K562 (cell line): ENCODE results near the gene KIF6. TPM values are rescaled to one million over a fixed set of nuclear protein-coding genes. Genes with fewer than 3 reads are reported as not detected.
"Not testable (repeated sequence)": the region's sequence is repeated elsewhere in the genome, so short reads cannot be mapped to it uniquely, and the experiment has no call there.

Experiments
- ATAC-seq: fragments of 200-7000 bp; cut with Tn5 transposase; 3 replicates; pipeline ENCODE4 v1.9.1; 2020; ENCODE audit warnings: moderate library complexity
- BruUV-seq: library from RNA; stranded (reverse); fragments of 400-500 nt; replicated peaks from 2 replicates; lab custom pipeline; 2021; lab: Mats Ljungman, UMichigan
- CTCF ChIA-PET: fragments of 300-600 bp; formaldehyde crosslinking; extraction: SDS; loops from one replicate; lab custom pipeline; 2021; ENCODE audit warnings: low intra/inter-chr PET ratio; lab: Yijun Ruan, JAX
- POLR2A ChIA-PET: fragments of 300-600, 350-650 bp; sonication (Branson Sonifier 250); formaldehyde crosslinking; extraction: SDS; loops from one replicate; lab custom pipeline; 2021; ENCODE audit warnings: antibody characterized with exemption, inconsistent platforms; lab: Yijun Ruan, JAX
- DNase-seq, 4 experiments: peaks; one replicate each; pipeline versions ENCODE4 v3.0.0 to v3.0.0-alpha.2; 2011 to 2018; ENCODE audit warnings: low spot score in 3 of 4, mixed read lengths in 3 of 4; ENCODE audit errors: extremely low read depth in 1 of 4
- FAIRE-seq: peaks from 2 replicates; lab custom pipeline; 2011; peaks lifted over from hg19 to GRCh38; lab: Jason Lieb, UNC
- H2AFZ ChIP-seq: 2 replicates; pipeline ENCODE4 v1.6.0; 2011; ENCODE audit warnings: low read depth, low read length, control low read depth, inconsistent platforms
- H3K27ac ChIP-seq: fragments of 200-600 bp; 3 replicates; pipeline ENCODE4 v1.8.0; 2011; ENCODE audit warnings: low read depth, mild to moderate bottlenecking, control low read depth, inconsistent platforms, low read length, moderate library complexity, mixed read lengths; ENCODE audit errors: extremely low read depth
- H3K27me3 ChIP-seq, 2 experiments: fragments of 300-600 bp in 1 of 2; 2 replicates in 1 of 2; 3 replicates in 1 of 2; pipeline versions ENCODE4 v1.6.0 to v1.8.0; 2011; ENCODE audit warnings: inconsistent platforms in 2 of 2, low read length in 2 of 2, mild to moderate bottlenecking in 1 of 2, mixed read lengths in 1 of 2, moderate library complexity in 1 of 2; ENCODE audit not compliant: control insufficient read depth in 2 of 2, insufficient read depth in 2 of 2
- H3K36me3 ChIP-seq: fragments of 300-600 bp; 3 replicates; pipeline ENCODE4 v1.8.0; 2011; ENCODE audit warnings: mild to moderate bottlenecking, low read length, inconsistent platforms; ENCODE audit not compliant: control insufficient read depth, insufficient read depth
- H3K4me1 ChIP-seq, 2 experiments: fragments of 200-600 bp in 1 of 2; replicated peaks in 1 of 2; 2 replicates in 1 of 2; 3 replicates in 1 of 2; pipeline versions ENCODE4 v1.5.1 to v1.8.0; 2011; ENCODE audit warnings: inconsistent platforms in 2 of 2, low read length in 2 of 2, mild to moderate bottlenecking in 1 of 2, mixed read lengths in 1 of 2, moderate library complexity in 1 of 2; ENCODE audit not compliant: control insufficient read depth in 2 of 2, insufficient read depth in 2 of 2
- H3K4me2 ChIP-seq: 2 replicates; pipeline ENCODE4 v1.6.1; 2011; ENCODE audit warnings: low read length, control low read depth, inconsistent platforms, mixed read lengths; ENCODE audit not compliant: insufficient read depth
- H3K4me3 ChIP-seq: fragments of 200-600 bp; sonication (generic), shearing (Covaris generic); 2 replicates; pipeline ENCODE4 v1.5.1; 2016; ENCODE audit warnings: control low read depth, inconsistent platforms
- H3K79me2 ChIP-seq: fragments of 200-600 bp; 3 replicates; pipeline ENCODE4 v1.8.0; 2011; ENCODE audit warnings: low read length, inconsistent platforms; ENCODE audit not compliant: control insufficient read depth, insufficient read depth
- H3K9ac ChIP-seq, 2 experiments: 2 replicates each; pipeline versions ENCODE4 v1.6.0 to v1.6.1; 2011; ENCODE audit warnings: low read depth in 2 of 2, low read length in 2 of 2, control low read depth in 1 of 2, inconsistent platforms in 1 of 2, mild to moderate bottlenecking in 1 of 2, mixed read lengths in 1 of 2; ENCODE audit not compliant: insufficient read depth in 1 of 2
- H3K9me1 ChIP-seq: one replicate; pipeline ENCODE4 v1.6.0; 2011; ENCODE audit warnings: inconsistent platforms, mild to moderate bottlenecking, low read length, moderate library complexity; ENCODE audit not compliant: control insufficient read depth, insufficient read depth
- H3K9me3 ChIP-seq: replicated peaks from 2 replicates; pipeline ENCODE4 v1.5.1; 2011; ENCODE audit warnings: low read depth, low read length, inconsistent platforms; ENCODE audit not compliant: control insufficient read depth, insufficient read depth
- H4K20me1 ChIP-seq: replicated peaks from 2 replicates; pipeline ENCODE4 v1.6.1; 2011; ENCODE audit warnings: low read length, inconsistent platforms, mixed read lengths; ENCODE audit not compliant: control insufficient read depth, insufficient read depth
- MAZ ChIP-seq, 2 experiments: fragments of 450-650 bp in 1 of 2; sonication (generic) in 1 of 2; formaldehyde crosslinking; IDR thresholded peaks in 1 of 2; conservative IDR thresholded peaks in 1 of 2; 2 replicates each; pipeline versions ENCODE4 v1.4.0 to v1.5.0; 2020; ENCODE audit warnings: mild to moderate bottlenecking in 1 of 2, missing genetic modification reagents in 1 of 2
- ZNF146 ChIP-seq: IDR thresholded peaks from one replicate; pipeline ENCODE4 v1.6.1; 2018; ENCODE audit warnings: missing compliant biosample characterization; ENCODE audit not compliant: unreplicated experiment
- ZNF354B ChIP-seq: fragments of 250-450 bp; sonication (Bioruptor Pico); IDR thresholded peaks from 2 replicates; pipeline ENCODE4 v1.4.0; 2020
- WGBS: fragments of 100-300 bp; shearing (Covaris generic); methylation state at CpG from one replicate; pipeline ENCODE4 v1.1.6; 2016; ENCODE audit warnings: low coverage, mixed read lengths; ENCODE audit not compliant: insufficient coverage; ENCODE audit errors: missing lambda C conversion rate; 5-methylcytosine and 5-hydroxymethylcytosine counted together
- in situ Hi-C: fragments of 300-500 bp; cut with MboI; formaldehyde crosslinking; loops from 4 replicates; pipeline ENCODE4 v1.15.0; 2018; ENCODE audit warnings: inconsistent platforms, mixed read lengths
- intact Hi-C: fragments of 100-400 bp; cut with micrococcal nuclease; formaldehyde crosslinking; loops from 2 replicates; pipeline ENCODE4 v1.14.2; 2022
- polyA plus RNA-seq, 8 experiments: library from polyadenylated mRNA; depleted of rRNA in 4 of 8; stranded (reverse) in 5 of 8; unstranded in 3 of 8; fragments of >200 nt; fragmentation: Nextera tagmentation in 2 of 8; fragmentation: Illumina TruSeq in 1 of 8; extraction: Ambion mirVana in 2 of 8; extraction: Trizol in 1 of 8; gene quantifications; 2 replicates each; pipeline versions ENCODE4 v1.2.1 to v1.2.3, GENCODE V29; 2011 to 2014; ENCODE audit warnings: inconsistent platforms in 1 of 8, missing spikeins in 1 of 8
- total RNA-seq, 7 experiments: library from RNA; depleted of rRNA in 6 of 7; stranded (reverse); fragments of >200 nt in 6 of 7; fragmentation: Illumina TruSeq in 2 of 7; extraction: Trizol in 2 of 7; gene quantifications; 2 replicates each; pipeline versions ENCODE4 v1.2.1 to v1.2.3, GENCODE V29; 2011 to 2021; ENCODE audit warnings: low replicate concordance in 1 of 7

KIF6 gene
- total and polyA plus RNA-seq, 9 of the 15 experiments (the other 6 are each of a cell fraction or from before 2014, with no cell fraction given), result not detected

DNA sequence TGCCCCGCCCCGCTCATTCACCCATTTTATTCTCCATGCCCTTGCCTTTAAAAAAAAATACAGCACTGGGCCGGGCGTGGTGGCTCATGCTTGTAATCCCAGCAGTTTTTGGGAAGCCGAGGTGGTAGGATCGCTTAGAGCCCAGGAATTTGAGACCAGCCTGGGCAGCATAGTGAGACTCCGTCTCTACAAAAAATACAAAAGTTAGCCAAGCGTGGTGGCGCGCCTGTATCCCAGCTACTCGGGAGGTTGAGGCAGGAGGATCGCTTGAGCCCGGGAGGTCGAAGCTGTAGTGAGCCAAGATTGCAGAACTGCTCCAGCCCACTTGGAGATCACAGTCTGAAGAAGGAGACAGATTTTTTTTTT is 407 bp upstream of the KIF6 start:
- Histone ChIP-seq H3K4me1 (peaks cover 0 to 12% of the 10 kb centered on the region in 2 experiments; a peak in 2 of 5 replicates), H2AFZ (peak overlapping the region; percentile 88), H3K79me2 (no peaks in the 10 kb centered on the region), H3K27ac (no peak overlapping the region), H3K36me3 (no peaks in the 10 kb centered on the region), H3K9me1 (no peaks in the 10 kb centered on the region), H4K20me1 (no peaks in the 10 kb centered on the region), H3K9ac (0 out of 4 replicates have a peak overlapping the region, but pooled peaks of 1 of the 2 experiments have one; percentile 24), H3K4me2 (peak overlapping the region; percentile 67), H3K4me3 (0 out of 2 replicates have a peak overlapping the region, but pooled peaks have one; percentile 34), H3K9me3 (no peaks in the 10 kb centered on the region), H3K27me3 (no peaks in the 10 kb centered on the region)
- in situ Hi-C loops (no loop called here), intact Hi-C loops (no loop called here)
- FAIRE-seq (no peak), DNase-seq (no peak), ATAC-seq (no peak; the same call in 2 of the 3 replicates)
- ChIA-PET CTCF (no interaction called here), POLR2A (interaction anchor here (0.7 kb wide), 1 partner anchor 396 kb away, joined by 3 read pairs; no protein-coding TSS in a partner anchor)
- TF ChIP-seq ZNF354B (no peak), MAZ (CRISPR knock-in tag; conservative IDR thresholded peaks at IDR 0.05 in 1 of 2, IDR thresholded peaks at IDR 0.05 in 1 of 2) (0 out of 4 replicates have a peak, but pooled peaks of 1 of the 2 experiments have one; percentile 13)
- 47% methylated on average over 12 of the region's 14 CpGs for WGBS
- BruUV-seq, result no TSS peak

DNA sequence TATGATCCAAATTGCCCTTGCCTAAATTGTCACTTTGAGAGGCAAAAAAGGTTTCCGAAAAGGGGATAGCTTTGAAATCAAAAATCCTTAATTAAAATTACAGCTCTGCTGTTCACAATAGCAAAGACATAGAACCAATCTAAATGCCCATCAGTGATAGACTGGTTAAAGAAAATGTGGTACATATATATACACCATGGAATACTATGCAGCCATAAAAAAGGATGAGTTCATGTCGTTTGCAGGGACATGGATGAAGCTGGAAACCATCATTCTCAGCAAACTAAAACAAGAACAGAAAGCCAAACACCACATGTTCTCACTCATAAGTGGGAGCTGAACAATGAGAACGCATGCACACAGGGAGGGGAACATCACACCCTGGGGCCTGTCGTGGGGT is 1.9 kb downstream of the KIF6 start:
- H3K9me1 ChIP-seq, DNase-seq, H3K27ac ChIP-seq, intact Hi-C loops, H3K9ac ChIP-seq, H3K27me3 ChIP-seq, H3K36me3 ChIP-seq, ATAC-seq, in situ Hi-C loops, BruUV-seq, FAIRE-seq, H3K4me3 ChIP-seq, H3K9me3 ChIP-seq, H2AFZ ChIP-seq, H3K4me2 ChIP-seq, CTCF ChIA-PET, H4K20me1 ChIP-seq, H3K79me2 ChIP-seq: not testable (repeated sequence)
- POLR2A ChIA-PET, result interaction anchor here (0.7 kb wide), 1 partner anchor 9 kb away, joined by 3 read pairs; no protein-coding TSS in a partner anchor
- peak; percentile 60 for TF ChIP-seq ZNF146 (CRISPR knock-in tag)
- peaks cover 0 to 12% of the 10 kb centered on the region in 2 experiments; a peak in 2 of 5 replicates for H3K4me1 ChIP-seq
- 16% methylated on average over 4 of the region's 4 CpGs for WGBS
